Adrenal gland (tissue), 12 donors: Measurements from ENCODE around the gene CAMSAP2. TPM values are rescaled to one million over a fixed set of nuclear protein-coding genes. Genes with fewer than 3 reads are reported as not detected.

Source experiments
- DNase-seq, 7 donors: peaks; one replicate each; pipeline ENCODE4 v3.0.0-alpha.2; 2019 to 2020
- H3K27ac ChIP-seq, 5 donors: fragments of 200-600 bp; sonication (generic) in 4 of 5; 1 replicate in 3 of 5; 2 replicates in 2 of 5; pipeline versions ENCODE4 v1.5.1 to v1.8.0; 2016 to 2020; ENCODE audit warnings: mild to moderate bottlenecking in 1 of 5
- H3K27me3 ChIP-seq: fragments of 200-600 bp; 2 replicates; pipeline ENCODE4 v1.8.0; 2021
- H3K36me3 ChIP-seq, 2 donors: fragments of 200-600 bp; replicated peaks in 1 of 2; 1 replicate in 1 of 2; 2 replicates in 1 of 2; pipeline versions ENCODE4 v1.5.1 to v1.8.0; 2018 to 2022
- H3K4me1 ChIP-seq, 2 donors: fragments of 200-600 bp; replicated peaks in 1 of 2; 1 replicate in 1 of 2; 2 replicates in 1 of 2; pipeline versions ENCODE4 v1.5.1 to v1.8.0; 2018 to 2021
- H3K4me3 ChIP-seq, 4 donors: fragments of 200-600 bp; sonication (generic) in 3 of 4; one replicate each; pipeline ENCODE4 v1.5.1; 2016 to 2018
- H3K9me3 ChIP-seq, 3 donors: fragments of 200-600 bp; sonication (generic) in 1 of 3; replicated peaks in 1 of 3; 1 replicate in 2 of 3; 2 replicates in 1 of 3; pipeline versions ENCODE4 v1.5.1 to v1.8.0; 2016 to 2021
- POLR2A ChIP-seq, 2 donors: fragments of 450-650 bp; IDR thresholded peaks; one replicate each; pipeline ENCODE4 v1.6.1; 2017; ENCODE audit warnings: antibody characterized with exemption in 2 of 2, mild to moderate bottlenecking in 2 of 2, moderate library complexity in 1 of 2
- WGBS, 4 donors: extraction: QIAGEN DNeasy Blood & Tissue Kit in 2 of 4; methylation state at CpG; one replicate each; pipeline versions ENCODE4 v1.1.5 to v1.1.7; 2013 to 2017; 5-methylcytosine and 5-hydroxymethylcytosine counted together
- intact Hi-C, 2 donors: fragments of 100-400 bp; cut with DNase I; formaldehyde crosslinking; loops; one replicate each; pipeline versions ENCODE4 v1.14.1 to v1.15.0; 2022 to 2023
- polyA plus RNA-seq, 3 donors: library from polyadenylated mRNA; stranded (reverse); fragments of 200-250 nt in 2 of 3; fragments of 350-450 nt in 1 of 3; fragmentation: Illumina TruSeq in 1 of 3; extraction: RNeasy Lipid Tissue Mini Kit (QIAGEN cat#74804) in 1 of 3; gene quantifications; one replicate each; pipeline ENCODE4 v1.2.3, GENCODE V29; 2013 to 2014
- total RNA-seq, 9 donors: library from RNA; depleted of rRNA in 4 of 9; stranded (reverse); fragments of >200 nt in 4 of 9; fragments of 120-200 nt in 1 of 9; fragmentation: NEBNext Ultra II Directional in 1 of 9; extraction: Animal tissue kit (Norgen Biotek cat#: 25700) in 1 of 9; gene quantifications; one replicate each; pipeline versions ENCODE4 v1.1.0 to v1.2.4, GENCODE V29; 2013 to 2023
- TF ChIP-seq, protein P1 (sequence below), 6 experiments: fragments of 450-650 bp in 4 of 6; fragments of 200-600 bp in 2 of 6; sonication (generic) in 1 of 6; IDR thresholded peaks; 1 replicate in 5 of 6; 2 replicates in 1 of 6; pipeline versions ENCODE4 v1.5.1 to v1.8.0; 2016 to 2021; ENCODE audit warnings: antibody characterized with exemption in 6 of 6, mild to moderate bottlenecking in 2 of 6, moderate library complexity in 1 of 6
- donor health status: healthy with polysubstance abuse.
- donor health status: Bipolar disorder and iron deficiency.
- donor health status: DM: yes; HTN: yes; CAD: no.
- donor health status: DM: no; HTN: no; CAD: no.
- donor health status: DM: no; HTN: no; CAD: no.
- donor health status: DM: yes; HTN: yes; CAD: no.

The CAMSAP2 gene
- total and polyA plus RNA-seq, 12 donors: 22.3 to 62.6 (median 33.0) TPM

- no peaks in the 10 kb centered on the region for H3K9me3 ChIP-seq
- 75 to 80% (median 79%) methylated on average over 4 of the region's 4 CpGs for WGBS, 4 donors
- intact Hi-C loops: no loop called here
- H3K27me3 ChIP-seq: no peaks in the 10 kb centered on the region
- TF ChIP-seq, protein P1, sequence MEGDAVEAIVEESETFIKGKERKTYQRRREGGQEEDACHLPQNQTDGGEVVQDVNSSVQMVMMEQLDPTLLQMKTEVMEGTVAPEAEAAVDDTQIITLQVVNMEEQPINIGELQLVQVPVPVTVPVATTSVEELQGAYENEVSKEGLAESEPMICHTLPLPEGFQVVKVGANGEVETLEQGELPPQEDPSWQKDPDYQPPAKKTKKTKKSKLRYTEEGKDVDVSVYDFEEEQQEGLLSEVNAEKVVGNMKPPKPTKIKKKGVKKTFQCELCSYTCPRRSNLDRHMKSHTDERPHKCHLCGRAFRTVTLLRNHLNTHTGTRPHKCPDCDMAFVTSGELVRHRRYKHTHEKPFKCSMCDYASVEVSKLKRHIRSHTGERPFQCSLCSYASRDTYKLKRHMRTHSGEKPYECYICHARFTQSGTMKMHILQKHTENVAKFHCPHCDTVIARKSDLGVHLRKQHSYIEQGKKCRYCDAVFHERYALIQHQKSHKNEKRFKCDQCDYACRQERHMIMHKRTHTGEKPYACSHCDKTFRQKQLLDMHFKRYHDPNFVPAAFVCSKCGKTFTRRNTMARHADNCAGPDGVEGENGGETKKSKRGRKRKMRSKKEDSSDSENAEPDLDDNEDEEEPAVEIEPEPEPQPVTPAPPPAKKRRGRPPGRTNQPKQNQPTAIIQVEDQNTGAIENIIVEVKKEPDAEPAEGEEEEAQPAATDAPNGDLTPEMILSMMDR (IDR thresholded peaks at IDR 0.05): no peak
- no peak for TF ChIP-seq POLR2A (IDR thresholded peaks at IDR 0.05)
- DNase-seq: no peak
- H3K36me3 ChIP-seq: no peaks in the 10 kb centered on the region
- H3K27ac ChIP-seq: no peak overlapping the region
- H3K4me1 ChIP-seq: no peaks in the 10 kb centered on the region
- H3K4me3 ChIP-seq: no peak overlapping the region
Measured at GRCh38 chr1:200905411-200906052, 166.8 kb downstream of the CAMSAP2 start.

- TF ChIP-seq, protein P1 (IDR thresholded peaks at IDR 0.05): no peak
- TF ChIP-seq POLR2A (IDR thresholded peaks at IDR 0.05): no peak
- Histone ChIP-seq H3K9me3 (no peaks in the 10 kb centered on the region), H3K4me3 (no peak overlapping the region), H3K4me1 (no peaks in the 10 kb centered on the region), H3K36me3 (no peaks in the 10 kb centered on the region), H3K27ac (no peak overlapping the region), H3K27me3 (no peaks in the 10 kb centered on the region)
- intact Hi-C loops: no loop called here
- no peak for DNase-seq
- WGBS, 4 donors: 87 to 97% (median 95%) methylated on average over 2 of the region's 2 CpGs
Measured at GRCh38 chr1:200906491-200906890, 167.8 kb downstream of the CAMSAP2 start.

DNA sequence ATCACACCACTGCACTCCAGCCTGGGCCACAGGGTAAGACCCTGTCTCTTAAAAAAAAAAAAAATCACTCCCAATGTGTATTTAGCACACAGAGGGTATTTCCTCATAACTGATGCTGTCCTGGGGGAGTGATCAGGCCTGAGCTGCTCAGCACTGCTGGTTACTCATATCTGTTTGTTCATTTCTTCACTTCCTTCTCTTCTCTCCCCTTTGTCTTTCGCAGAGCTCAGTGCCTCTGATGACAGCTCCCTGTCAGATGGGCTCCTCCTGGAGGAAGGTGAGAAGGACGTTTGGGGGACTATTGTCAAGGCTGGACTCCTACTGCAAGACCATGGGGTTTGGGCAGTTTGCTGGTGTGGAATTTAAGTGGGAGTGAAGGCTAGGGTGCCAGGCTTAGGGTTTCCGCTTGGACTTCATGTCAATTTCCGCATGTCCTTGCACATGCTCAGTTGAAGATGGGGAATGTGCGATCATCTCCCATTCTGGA, 169.0 kb downstream of the CAMSAP2 start:
- WGBS, 4 donors: 77 to 90% (median 82%) methylated on average over 5 of the region's 5 CpGs
- no peaks in the 10 kb centered on the region for H3K27me3 ChIP-seq
- no peak for DNase-seq
- H3K4me3 ChIP-seq: no peak overlapping the region
- no peak overlapping the region for H3K27ac ChIP-seq
- no peaks in the 10 kb centered on the region for H3K4me1 ChIP-seq
- H3K36me3 ChIP-seq: no peaks in the 10 kb centered on the region
- TF ChIP-seq, protein P1 (IDR thresholded peaks at IDR 0.05): no peak
- intact Hi-C loops: no loop called here
- H3K9me3 ChIP-seq: no peaks in the 10 kb centered on the region

GRCh38 chr1:200908191-200908868, 169.6 kb downstream of the CAMSAP2 start:
- H3K36me3 ChIP-seq: no peaks in the 10 kb centered on the region
- DNase-seq: no peak
- intact Hi-C loops: no loop called here
- TF ChIP-seq, protein P1 (IDR thresholded peaks at IDR 0.05): no peak
- no peak for TF ChIP-seq POLR2A (IDR thresholded peaks at IDR 0.05)
- WGBS, 4 donors: 88 to 90% (median 89%) methylated on average over 6 of the region's 6 CpGs
- no peaks in the 10 kb centered on the region for H3K4me1 ChIP-seq
- no peaks in the 10 kb centered on the region for H3K27me3 ChIP-seq
- no peak overlapping the region for H3K27ac ChIP-seq
- H3K9me3 ChIP-seq: no peaks in the 10 kb centered on the region
- no peak overlapping the region for H3K4me3 ChIP-seq
